C4-2B (cell line): ENCODE measurements around the gene FERMT3.

ENCODE experiments used
- H3K27ac ChIP-seq: fragments of 450-650 bp; 2 replicates; pipeline ENCODE4 v1.5.1; 2017
- CTCF ChIP-seq: fragments of 450-650 bp; conservative IDR thresholded peaks from 2 replicates; pipeline ENCODE4 v1.5.1; 2017; ENCODE audit warnings: mild to moderate bottlenecking
- ZFX ChIP-seq: fragments of 450-650 bp; IDR thresholded peaks from 2 replicates; pipeline ENCODE4 v1.6.1; 2017

FERMT3 gene

GRCh38 chr11:64259533-64260067 is 53.1 kb downstream of the FERMT3 start:
- no peak overlapping the region for H3K27ac ChIP-seq
- TF ChIP-seq CTCF (no peak), ZFX (no peak)

- TF ChIP-seq ZFX (no peak), CTCF (no peak)
- H3K27ac ChIP-seq = no peak overlapping the region
These were observed 53.7 kb downstream of the FERMT3 start for GRCh38 chr11:64260147-64260708.

DNA sequence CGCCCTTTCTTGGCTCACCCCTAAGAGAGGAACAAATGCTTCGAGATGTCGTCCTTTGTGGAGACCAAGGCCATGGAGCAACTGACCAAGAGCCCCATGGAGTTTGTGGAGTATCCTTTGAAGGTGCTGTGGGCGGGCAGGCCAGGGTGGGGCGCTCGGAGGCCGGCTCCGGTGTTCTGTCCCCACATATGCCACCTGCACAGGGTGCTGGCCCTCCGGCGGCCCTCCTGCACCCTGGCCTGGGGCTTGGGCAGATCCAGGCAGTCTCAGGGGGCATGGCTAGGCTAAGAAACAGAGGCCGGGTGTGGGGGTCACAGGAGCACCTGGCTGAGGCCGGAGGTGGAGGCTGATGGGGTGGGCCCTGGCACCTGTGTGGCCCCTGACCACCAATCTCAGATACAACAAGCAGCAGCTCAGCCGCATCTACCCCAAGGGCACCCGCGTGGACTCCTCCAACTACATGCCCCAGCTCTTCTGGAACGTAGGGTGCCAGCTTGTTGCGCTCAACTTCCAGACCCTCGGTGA is 55.1 kb downstream of the FERMT3 start:
- TF ChIP-seq CTCF (no peak), ZFX (no peak)
- no peak overlapping the region for H3K27ac ChIP-seq

DNA sequence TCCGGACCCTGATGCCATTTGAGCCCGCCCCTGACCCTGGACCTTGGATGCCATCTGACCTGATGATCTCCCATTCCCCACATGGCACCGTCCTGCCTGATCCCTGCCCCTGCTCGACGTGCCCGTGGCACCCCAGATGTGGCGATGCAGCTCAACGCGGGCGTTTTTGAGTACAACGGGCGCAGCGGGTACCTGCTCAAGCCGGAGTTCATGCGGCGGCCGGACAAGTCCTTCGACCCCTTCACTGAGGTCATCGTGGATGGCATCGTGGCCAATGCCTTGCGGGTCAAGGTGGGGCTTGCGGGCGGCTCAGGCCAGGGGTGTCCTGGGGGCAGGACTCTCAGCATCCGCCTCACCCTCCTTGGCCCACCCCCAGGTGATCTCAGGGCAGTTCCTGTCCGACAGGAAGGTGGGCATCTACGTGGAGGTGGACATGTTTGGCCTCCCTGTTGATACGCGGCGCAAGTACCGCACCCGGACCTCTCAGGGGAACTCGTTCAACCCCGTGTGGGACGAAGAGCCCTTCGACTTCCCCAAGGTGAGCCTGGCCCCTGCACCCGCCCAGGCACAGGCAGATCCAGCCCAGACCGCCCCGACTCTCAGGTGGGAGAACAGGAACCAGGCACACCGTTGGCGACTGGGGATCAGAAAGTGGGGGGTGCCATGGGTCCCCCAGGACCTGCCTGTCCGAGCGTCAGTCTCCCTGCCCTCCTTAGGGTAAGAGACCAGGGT is 55.9 kb downstream of the FERMT3 start:
- no peak overlapping the region for H3K27ac ChIP-seq
- TF ChIP-seq CTCF = no peak
- TF ChIP-seq ZFX = no peak

- TF ChIP-seq ZFX (no peak), CTCF (no peak)
- H3K27ac ChIP-seq = no peak overlapping the region
These were observed 56.8 kb downstream of the FERMT3 start for GRCh38 chr11:64263021-64263946.

- TF ChIP-seq ZFX = no peak
- TF ChIP-seq CTCF = no peak
- no peak overlapping the region for H3K27ac ChIP-seq
These were observed 57.4 kb downstream of the FERMT3 start for GRCh38 chr11:64263947-64264317.
